GM21737 (cell line): ENCODE data around the gene SLC4A2.
"Not testable (repeated sequence)": the region's sequence is repeated elsewhere in the genome, so short reads cannot be mapped to it uniquely, and the experiment has no call there.

Experiments used
- ATAC-seq: cut with Tn5 transposase; IDR thresholded peaks from one replicate; pipeline ENCODE4 v1.9.1; 2021; ENCODE audit warnings: mild to moderate bottlenecking, moderate library complexity; ENCODE audit not compliant: unreplicated experiment

SLC4A2 gene, protein sequence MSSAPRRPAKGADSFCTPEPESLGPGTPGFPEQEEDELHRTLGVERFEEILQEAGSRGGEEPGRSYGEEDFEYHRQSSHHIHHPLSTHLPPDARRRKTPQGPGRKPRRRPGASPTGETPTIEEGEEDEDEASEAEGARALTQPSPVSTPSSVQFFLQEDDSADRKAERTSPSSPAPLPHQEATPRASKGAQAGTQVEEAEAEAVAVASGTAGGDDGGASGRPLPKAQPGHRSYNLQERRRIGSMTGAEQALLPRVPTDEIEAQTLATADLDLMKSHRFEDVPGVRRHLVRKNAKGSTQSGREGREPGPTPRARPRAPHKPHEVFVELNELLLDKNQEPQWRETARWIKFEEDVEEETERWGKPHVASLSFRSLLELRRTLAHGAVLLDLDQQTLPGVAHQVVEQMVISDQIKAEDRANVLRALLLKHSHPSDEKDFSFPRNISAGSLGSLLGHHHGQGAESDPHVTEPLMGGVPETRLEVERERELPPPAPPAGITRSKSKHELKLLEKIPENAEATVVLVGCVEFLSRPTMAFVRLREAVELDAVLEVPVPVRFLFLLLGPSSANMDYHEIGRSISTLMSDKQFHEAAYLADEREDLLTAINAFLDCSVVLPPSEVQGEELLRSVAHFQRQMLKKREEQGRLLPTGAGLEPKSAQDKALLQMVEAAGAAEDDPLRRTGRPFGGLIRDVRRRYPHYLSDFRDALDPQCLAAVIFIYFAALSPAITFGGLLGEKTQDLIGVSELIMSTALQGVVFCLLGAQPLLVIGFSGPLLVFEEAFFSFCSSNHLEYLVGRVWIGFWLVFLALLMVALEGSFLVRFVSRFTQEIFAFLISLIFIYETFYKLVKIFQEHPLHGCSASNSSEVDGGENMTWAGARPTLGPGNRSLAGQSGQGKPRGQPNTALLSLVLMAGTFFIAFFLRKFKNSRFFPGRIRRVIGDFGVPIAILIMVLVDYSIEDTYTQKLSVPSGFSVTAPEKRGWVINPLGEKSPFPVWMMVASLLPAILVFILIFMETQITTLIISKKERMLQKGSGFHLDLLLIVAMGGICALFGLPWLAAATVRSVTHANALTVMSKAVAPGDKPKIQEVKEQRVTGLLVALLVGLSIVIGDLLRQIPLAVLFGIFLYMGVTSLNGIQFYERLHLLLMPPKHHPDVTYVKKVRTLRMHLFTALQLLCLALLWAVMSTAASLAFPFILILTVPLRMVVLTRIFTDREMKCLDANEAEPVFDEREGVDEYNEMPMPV

DNA sequence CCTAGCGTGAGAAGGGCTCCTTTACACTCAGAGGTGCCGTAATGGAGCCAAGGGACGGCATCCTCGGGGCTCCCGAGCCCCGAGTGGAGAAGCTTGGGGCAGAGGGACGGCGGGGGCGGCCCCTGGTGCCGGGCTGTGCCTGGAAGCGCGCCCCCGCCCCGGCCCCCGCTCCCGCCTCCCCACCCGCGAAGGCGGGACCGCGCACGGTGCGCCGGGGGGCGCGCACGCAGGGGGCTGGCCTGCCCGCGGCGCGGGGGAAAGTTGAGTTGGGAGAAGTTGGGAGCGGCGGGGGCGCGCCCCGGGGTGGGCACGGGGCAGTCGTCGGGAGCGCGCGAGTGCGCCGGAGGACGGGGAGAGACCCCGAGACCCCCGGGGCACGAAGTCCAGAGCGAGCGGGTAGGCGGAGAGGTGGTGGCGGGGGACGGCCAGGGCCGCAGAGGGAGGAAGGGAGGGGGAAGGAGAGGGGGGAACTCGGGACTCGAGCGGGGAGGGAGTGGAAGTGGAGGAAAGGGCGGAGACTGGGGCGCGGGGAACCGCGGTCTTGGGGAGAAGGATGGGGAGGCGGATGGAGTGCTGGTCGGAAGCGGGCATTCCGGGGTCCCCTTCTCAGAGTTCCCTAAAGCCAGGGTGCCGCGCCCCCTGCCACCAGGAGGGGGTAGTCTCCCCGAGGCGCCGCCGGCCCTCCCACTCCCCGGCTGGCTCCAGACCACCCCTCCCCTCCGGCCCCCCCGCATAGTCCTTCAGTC lies at the start of gene SLC4A2:
TSS of gene SLC4A2 (plus strand) at position 223 of the 746 bp plus-strand sequence. CDS start 2,399 bp downstream, outside the sequence.
- ATAC-seq: peak; percentile 37

DNA sequence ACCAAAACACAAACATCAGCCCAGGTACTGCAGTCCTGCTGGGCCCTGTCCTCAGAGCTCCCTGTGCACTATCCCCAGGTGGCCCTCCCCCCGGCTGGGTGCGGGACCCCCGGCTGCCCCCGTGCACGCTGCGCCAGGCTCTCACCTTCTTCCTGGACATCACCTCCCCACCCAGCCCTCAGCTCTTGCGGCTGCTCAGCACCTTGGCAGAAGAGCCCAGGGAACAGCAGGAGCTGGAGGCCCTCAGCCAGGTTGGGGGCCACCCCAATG lies 49.4 kb upstream of the SLC4A2 start:
- no peak for ATAC-seq

DNA sequence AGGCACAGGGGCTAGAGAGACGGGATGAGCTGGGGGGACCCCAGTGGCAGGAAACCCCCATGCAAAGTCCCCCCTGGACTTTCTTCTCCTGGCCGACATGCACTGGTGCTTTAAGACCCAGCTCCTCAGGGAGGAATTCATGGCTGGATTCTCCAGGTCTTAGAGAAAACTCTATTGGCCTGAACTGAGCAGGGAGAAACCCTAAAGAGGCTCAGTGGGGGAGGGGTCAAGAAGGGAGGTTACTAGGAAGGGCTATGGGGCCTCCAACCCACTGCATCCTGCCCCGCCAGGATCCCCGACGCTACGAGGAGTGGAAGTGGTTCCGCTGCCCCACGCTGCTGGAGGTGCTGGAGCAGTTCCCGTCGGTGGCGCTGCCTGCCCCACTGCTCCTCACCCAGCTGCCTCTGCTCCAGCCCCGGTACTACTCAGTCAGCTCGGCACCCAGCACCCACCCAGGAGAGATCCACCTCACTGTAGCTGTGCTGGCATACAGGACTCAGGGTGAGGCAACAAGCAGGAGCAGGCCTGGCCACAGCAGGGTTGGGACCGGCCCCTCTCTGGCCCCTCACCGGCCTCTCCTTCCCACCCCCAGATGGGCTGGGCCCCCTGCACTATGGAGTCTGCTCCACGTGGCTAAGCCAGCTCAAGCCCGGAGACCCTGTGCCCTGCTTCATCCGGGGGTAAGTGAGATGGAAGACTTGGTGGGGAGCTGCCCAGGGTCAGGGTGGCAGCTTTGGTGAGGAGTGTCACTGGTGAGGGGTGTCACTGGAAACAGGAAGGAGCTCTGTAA lies 48.9 kb upstream of the SLC4A2 start:
- ATAC-seq: no peak

DNA sequence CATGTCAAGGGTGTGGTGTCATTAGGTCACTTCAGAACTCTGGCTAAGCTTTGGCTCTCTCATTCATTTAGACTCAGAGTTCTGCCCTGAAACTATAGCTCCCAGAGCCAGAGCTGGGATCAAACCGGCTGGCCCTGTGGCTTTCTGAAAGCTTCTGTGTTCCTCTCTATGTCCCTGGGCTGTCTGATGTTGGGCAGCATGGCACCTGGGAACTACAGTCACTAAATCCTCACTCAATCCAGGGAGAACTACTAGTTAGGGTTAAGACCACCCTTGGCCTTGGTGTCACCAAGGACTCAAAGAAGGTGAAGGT lies 48.3 kb upstream of the SLC4A2 start:
- ATAC-seq: no peak

DNA sequence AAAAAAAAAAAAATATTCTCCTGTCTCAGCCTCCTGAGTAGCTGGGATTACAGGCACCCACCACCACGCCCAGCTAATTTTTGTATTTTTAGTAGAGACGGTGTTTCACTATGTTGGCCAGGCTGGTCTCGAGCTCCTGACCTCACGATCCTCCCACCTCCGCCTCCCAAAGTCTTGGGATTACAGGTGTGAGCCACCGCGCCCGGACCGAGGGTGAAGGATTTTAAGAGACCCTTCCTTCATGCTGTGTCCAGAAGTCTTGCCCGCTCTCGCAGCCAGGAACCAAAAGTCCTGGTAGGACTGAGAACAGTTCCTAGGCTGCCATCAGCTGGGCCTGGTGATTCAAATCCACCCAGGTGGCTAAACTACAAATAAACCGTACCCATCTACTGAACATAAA lies 47.8 kb upstream of the SLC4A2 start:
- ATAC-seq: not testable (repeated sequence)

DNA sequence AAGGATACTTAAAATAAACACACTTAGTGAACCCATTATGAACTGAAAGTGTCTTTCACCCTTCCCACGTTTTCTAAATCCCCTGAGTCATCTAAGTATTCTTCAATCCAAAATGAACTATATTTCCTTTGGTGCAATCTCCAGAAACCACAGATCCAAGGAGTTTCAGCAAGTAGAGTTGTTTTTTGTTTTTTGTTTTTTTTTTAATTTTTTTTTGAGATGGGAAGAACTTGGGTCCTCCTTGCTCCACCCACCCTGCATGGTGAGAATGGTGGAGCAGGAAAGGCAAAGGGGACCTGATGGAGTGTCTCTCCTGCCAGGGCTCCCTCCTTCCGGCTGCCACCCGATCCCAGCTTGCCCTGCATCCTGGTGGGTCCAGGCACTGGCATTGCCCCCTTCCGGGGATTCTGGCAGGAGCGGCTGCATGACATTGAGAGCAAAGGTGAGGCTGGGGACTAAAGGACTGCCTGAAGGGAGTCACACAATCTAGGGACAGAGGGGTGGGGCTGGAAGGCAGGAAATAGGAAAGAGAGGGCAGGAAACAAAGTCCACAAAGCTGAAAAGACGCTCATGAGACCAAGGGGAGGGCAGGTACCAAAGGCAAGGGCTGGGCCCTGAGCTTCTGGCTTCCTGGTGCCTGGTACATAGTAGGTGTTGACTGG lies 47.2 kb upstream of the SLC4A2 start:
- no peak for ATAC-seq

DNA sequence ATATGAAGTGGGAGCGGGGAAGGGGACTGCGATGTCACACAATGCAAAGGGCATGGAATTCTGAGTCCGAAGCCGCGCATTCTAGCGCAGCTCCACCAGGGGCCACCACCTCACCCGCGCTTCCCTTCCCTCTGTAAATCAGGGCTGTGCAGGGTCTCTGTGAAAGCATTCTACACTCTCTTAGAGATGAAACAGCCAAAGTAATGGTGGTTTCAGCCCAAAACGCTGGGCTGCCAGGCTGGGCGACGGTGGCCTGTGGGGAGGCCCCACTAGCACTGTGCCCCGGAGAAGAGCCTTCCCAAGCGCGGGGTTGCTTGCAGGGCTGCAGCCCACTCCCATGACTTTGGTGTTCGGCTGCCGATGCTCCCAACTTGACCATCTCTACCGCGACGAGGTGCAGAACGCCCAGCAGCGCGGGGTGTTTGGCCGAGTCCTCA lies 46.5 kb upstream of the SLC4A2 start:
- ATAC-seq: no peak

DNA sequence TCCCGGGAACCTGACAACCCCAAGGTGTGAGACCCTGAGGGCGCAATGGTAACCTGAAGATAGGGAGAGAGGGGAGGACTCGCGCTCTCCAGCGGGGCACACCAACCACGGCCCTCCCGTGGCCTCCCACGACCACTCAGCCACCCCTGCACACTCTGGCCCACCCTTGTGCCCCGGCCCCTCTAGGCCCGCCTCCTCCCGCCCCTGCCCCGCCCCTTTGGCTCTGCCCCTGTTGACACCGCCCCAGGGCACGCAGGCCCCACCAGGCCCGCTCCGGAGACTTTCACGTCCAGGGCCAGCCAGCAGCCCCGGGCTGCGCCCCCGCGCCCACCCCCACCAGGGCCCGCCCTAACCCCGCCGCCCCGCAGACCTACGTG lies 46.0 kb upstream of the SLC4A2 start:
- no peak for ATAC-seq

DNA sequence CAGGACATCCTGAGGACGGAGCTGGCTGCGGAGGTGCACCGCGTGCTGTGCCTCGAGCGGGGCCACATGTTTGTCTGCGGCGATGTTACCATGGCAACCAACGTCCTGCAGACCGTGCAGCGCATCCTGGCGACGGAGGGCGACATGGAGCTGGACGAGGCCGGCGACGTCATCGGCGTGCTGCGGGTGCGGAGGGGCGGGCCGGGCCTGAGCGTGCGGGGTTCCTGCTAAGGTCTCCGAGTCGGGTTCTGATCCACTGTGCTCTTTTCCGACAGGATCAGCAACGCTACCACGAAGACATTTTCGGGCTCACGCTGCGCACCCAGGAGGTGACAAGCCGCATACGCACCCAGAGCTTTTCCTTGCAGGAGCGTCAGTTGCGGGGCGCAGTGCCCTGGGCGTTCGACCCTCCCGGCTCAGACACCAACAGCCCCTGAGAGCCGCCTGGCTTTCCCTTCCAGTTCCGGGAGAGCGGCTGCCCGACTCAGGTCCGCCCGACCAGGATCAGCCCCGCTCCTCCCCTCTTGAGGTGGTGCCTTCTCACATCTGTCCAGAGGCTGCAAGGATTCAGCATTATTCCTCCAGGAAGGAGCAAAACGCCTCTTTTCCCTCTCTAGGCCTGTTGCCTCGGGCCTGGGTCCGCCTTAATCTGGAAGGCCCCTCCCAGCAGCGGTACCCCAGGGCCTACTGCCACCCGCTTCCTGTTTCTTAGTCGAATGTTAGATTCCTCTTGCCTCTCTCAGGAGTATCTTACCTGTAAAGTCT lies 45.5 kb upstream of the SLC4A2 start:
- peak; percentile 41 for ATAC-seq

DNA sequence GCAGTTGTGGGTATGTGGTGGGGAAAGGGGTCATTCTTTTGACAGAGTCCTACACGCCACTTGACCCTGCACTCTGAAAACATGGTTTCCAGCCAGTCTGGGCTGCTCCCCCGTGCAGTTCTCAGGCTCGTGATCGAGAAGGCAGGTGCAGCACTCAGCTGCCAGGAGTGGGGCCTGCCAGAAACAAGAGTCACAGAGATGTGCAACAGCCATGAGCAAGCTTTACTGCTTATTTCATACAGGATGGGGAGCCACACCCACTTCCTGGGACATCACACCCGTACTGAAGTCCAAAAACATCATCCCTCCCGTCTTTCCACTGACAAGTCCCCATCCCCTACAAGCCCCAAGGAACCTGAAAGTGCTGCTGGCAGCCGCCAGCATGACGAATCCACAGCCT lies 44.4 kb upstream of the SLC4A2 start:
- no peak for ATAC-seq

DNA sequence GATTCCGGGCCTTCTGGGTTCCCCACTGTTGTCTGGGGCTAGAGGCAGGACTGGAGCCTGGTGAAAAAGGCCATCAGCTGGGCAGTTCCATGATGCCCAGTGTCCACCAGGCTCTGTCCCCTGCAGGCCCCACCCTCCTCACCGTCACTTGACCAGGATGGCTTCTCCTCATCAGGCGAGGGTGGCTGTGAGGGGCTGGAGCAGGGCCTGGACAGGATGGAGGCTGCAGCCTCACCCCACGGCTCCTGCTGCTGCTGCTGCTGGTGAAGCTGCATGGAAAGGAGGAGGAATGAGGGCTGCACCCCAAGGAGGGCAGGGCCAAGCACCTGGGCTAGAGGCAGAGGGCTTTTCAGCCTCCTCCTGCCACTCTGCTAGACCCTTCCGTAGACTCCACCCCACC lies 43.4 kb upstream of the SLC4A2 start:
- ATAC-seq: no peak

DNA sequence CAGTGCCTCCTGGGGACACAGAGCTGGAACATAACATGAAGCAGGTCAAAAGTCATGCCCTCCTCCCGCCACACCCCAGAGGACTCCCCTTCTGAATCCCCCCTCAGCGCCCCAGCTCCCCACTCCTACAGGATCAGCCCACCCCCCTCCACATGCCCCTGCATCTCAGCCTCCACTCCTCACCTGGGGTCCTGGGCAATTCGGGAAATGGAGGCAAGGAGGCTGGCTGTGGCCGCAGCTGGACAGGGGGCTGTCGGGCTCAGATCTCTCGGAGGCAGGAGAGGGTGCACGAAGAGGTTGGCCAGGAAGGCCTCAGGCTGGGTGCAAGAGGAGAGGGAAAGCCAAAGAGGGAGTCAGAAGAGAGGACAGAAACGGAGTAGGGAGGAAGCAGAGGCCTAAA lies 42.9 kb upstream of the SLC4A2 start:
- no peak for ATAC-seq

DNA sequence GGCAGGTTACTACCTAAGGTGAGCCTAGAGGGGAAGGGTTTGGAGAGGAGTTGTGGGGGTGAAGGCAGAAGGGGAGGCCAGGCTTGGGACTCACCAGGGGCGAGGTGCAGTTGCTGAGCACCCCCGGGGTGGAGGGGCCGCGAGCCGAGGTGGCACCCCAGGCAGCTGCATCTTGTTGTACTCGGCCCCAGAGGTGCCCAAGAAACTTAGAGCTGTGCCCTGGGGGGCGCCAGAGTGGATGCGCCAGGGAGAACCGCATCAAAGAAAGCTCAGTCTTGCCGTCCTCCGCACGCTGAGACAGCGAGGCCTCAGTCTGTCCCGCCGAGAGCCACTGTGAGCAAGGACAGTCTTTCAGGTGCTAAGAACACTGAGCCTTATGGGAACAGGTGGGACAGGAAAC lies 42.4 kb upstream of the SLC4A2 start:
- ATAC-seq: no peak

DNA sequence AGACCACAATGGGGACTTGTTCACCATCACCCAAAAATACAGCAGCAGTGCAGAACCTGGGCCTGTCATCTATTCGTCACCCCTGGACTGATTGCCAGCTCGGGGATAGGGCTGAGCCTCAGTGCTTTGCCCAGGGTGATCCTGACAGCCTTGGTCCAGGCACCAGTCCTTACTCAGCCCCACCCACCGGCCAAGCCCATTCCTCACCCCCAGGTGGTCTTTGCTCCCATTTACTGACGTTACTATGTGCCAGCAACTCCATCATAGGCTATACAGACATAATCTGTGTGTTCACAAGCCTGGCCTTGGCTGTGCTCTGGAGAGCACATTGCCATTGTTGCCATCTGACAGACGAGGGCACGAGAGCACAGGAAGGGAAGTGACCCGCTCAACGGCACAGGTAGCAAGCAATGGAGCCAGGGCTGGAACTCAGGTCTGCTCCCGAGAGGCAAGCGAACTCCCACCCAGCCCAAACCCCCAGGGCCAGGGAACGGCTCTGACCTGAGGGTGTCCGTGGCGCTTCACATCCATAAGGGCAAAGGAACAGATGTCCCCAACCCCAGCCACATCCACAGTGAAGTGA lies 41.9 kb upstream of the SLC4A2 start:
- ATAC-seq: no peak

DNA sequence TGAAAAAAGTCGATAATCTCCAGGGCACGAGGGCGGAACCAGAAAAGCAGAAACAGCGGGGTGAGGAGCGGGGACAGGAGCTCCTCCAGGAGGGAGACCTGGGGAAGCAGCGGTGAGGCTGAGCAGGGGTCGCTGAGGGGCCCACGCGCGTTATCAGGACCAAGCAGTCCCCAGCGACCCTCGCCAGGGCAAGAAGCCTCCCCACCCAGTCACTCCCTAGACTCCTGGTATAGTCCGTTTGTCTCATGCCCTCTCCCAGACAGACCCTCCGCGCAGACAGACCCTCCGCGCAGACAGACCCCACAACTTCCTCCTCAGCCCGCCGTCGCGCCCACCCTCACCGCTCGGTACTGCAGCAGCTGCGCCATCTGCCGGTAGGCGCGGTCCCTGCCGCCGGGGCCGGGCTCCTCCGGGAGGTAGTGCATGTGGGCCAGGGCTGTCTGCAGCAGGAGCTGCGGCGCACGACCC lies 41.4 kb upstream of the SLC4A2 start:
- no peak for ATAC-seq

DNA sequence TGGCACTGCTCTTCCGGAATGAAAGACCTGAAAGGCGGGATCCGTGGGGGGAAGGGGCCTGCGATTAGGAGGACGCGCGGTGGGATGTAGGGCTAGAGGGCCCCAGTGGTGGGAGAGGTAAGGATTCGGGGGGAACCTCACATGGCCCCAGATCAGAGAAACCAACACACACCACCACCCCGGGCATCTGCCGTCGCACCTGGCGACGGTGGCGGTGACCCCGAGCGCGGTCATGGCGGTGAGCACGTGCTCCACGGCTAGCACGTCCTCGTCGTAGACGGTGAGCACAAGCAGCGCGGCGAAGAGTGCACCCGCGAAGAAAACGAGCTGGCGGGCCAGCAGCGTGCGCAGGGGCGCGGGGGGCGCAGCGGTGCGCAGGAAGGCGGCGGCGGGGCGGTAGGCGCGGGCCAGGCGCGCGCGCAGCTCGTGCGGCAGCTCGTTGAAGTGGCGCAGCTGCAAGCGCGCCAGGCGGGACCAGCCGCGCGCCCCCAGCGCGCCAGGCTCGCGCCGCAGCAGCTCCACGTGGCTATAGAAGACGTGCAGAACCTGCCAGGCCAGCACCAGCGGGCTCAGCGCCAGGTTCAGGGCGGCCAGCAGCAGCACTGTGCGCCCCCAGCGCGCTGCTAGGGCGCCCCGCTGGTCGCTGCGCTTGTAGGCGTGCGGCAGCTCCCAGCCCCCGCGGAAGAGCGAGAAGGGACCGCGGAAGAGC lies 40.8 kb upstream of the SLC4A2 start:
- ATAC-seq: no peak

DNA sequence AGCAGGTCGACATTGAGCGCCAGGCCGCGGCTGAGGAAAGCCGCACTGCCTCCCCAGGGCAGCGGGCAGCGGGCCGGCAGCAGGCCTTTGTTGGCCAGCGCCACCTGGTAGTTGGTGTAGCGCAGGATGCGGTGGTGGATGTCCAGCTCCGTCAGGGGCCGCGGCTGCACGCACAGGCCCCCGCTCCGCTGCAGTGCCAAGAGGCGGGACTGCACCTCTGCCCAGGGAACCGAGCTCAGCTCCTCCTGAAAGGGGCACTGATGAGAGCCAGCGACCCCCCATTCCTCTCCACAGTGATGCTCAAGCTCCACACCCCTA lies 40.3 kb upstream of the SLC4A2 start:
- ATAC-seq: no peak

DNA sequence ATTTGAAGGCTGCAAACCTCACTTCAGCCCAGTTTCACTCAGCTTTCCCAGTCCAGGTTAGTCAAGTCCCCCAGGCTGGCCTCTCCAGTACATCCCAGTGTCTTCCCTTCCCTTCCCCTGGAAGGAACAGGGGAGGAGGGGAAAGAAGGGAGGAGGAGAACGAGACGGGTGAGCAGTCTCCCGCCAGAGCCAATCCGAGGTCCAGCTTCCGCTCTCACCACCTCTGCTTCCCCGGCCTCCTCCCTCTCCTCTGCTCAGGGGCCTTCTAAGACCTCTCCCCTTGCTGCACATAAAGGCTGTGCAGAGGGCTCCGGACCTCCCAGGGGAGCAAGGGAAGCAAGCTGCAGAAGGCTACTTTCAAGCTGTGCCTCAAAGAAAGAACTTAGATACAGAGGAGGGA lies 39.2 kb upstream of the SLC4A2 start:
- no peak for ATAC-seq
